Measurements from ENCODE around the gene UCN. TPM values are rescaled to one million over a fixed set of nuclear protein-coding genes. Genes with fewer than 3 reads are reported as not detected.

Gene UCN
- total RNA-seq, 1 donor from 2014 or later, result 1.0 TPM

Other genes starting within 250 kb of the UCN start
- 323 and 569 TPM in 2 replicates for gene OST4, start 236.8 kb downstream of the UCN start, total RNA-seq
- 33.7 and 41.9 TPM in 2 replicates for gene EMILIN1, start 229.8 kb downstream of the UCN start, total RNA-seq
- 4.8 and 5.5 TPM in 2 replicates for gene KHK, start 221.7 kb downstream of the UCN start, total RNA-seq
- gene CGREF1, start 189.3 kb downstream of the UCN start, total RNA-seq, result 4.8 TPM in 2 replicates
- gene ABHD1, start 184.6 kb downstream of the UCN start, total RNA-seq, result not detected in 2 replicates
- gene PREB, start 173.8 kb downstream of the UCN start, total RNA-seq, result 46.4 and 46.8 TPM in 2 replicates
- not detected in 2 replicates for gene PRR30, start 169.0 kb downstream of the UCN start, total RNA-seq
- not detected in 2 replicates for gene TCF23, start 159.4 kb downstream of the UCN start, total RNA-seq
- gene ATRAID, start 96.4 kb downstream of the UCN start, total RNA-seq, result 111 and 181 TPM in 2 replicates
- 52.8 and 58.4 TPM in 2 replicates for gene SLC5A6, start 96.2 kb downstream of the UCN start, total RNA-seq
- 33.5 and 69.8 TPM in 2 replicates for gene CAD, start 91.1 kb downstream of the UCN start, total RNA-seq
- gene SLC30A3, start 45.4 kb downstream of the UCN start, total RNA-seq, result 17.9 and 25.8 TPM in 2 replicates
- 0.93 and 2.7 TPM in 2 replicates for gene DNAJC5G, start 33.0 kb downstream of the UCN start, total RNA-seq
- gene TRIM54, start 26.0 kb downstream of the UCN start, total RNA-seq, result 0.74 and 1.2 TPM in 2 replicates
- 48.6 and 64.3 TPM in 2 replicates for gene MPV17, start 14.7 kb upstream of the UCN start, total RNA-seq
- 26.7 and 37.4 TPM in 2 replicates for gene GTF3C2, start 48.3 kb upstream of the UCN start, total RNA-seq
- 27.1 and 29.3 TPM in 2 replicates for gene EIF2B4, start 61.9 kb upstream of the UCN start, total RNA-seq
- gene SNX17, start 62.2 kb upstream of the UCN start, total RNA-seq, result 143 and 158 TPM in 2 replicates
- gene ZNF513, start 72.3 kb upstream of the UCN start, total RNA-seq, result 8.0 and 9.3 TPM in 2 replicates
- gene PPM1G, start 101.1 kb upstream of the UCN start, total RNA-seq, result 109 and 164 TPM in 2 replicates
- 122 and 132 TPM in 2 replicates for gene NRBP1, start 120.2 kb upstream of the UCN start, total RNA-seq
- 0.47 and 0.51 TPM in 2 replicates for gene KRTCAP3, start 133.9 kb upstream of the UCN start, total RNA-seq
- gene IFT172, start 181.3 kb upstream of the UCN start, total RNA-seq, result 13.9 and 17.2 TPM in 2 replicates
- 14.5 and 17.9 TPM in 2 replicates for gene FNDC4, start 186.8 kb upstream of the UCN start, total RNA-seq
- 0.05 and 0.85 TPM in 2 replicates for gene GCKR, start 188.4 kb upstream of the UCN start, total RNA-seq

Measured in dermis blood vessel endothelial cell (primary cell).